ENCODE measurements around the gene SERTAD4. TPM values are rescaled to one million over a fixed set of nuclear protein-coding genes. Genes with fewer than 3 reads are reported as not detected.

The SERTAD4 gene
- total RNA-seq, 6 donors from 2014 or later = 2.0 to 11.5 (median 5.5) TPM

GRCh38 chr1:210269981-210270380 lies 37.4 kb downstream of the SERTAD4 start:
- 91 to 94% methylated on average over 4 of the region's 4 CpGs for WGBS, 2 donors
- Histone ChIP-seq H3K27ac (no peak overlapping the region), H3K36me3 (no peaks in the 10 kb centered on the region), H3K4me3 (no peak overlapping the region), H3K27me3 (no peaks in the 10 kb centered on the region), H3K9me3 (no peaks in the 10 kb centered on the region), H3K4me1 (peaks cover 0 to 4% (median 0%) of the 10 kb centered on the region in 4 donors)
- no peak for ATAC-seq (ENCODE audit: low FRiP score in 2 of 2)
- TF ChIP-seq, protein P1, sequence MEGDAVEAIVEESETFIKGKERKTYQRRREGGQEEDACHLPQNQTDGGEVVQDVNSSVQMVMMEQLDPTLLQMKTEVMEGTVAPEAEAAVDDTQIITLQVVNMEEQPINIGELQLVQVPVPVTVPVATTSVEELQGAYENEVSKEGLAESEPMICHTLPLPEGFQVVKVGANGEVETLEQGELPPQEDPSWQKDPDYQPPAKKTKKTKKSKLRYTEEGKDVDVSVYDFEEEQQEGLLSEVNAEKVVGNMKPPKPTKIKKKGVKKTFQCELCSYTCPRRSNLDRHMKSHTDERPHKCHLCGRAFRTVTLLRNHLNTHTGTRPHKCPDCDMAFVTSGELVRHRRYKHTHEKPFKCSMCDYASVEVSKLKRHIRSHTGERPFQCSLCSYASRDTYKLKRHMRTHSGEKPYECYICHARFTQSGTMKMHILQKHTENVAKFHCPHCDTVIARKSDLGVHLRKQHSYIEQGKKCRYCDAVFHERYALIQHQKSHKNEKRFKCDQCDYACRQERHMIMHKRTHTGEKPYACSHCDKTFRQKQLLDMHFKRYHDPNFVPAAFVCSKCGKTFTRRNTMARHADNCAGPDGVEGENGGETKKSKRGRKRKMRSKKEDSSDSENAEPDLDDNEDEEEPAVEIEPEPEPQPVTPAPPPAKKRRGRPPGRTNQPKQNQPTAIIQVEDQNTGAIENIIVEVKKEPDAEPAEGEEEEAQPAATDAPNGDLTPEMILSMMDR (IDR thresholded peaks at IDR 0.05) = no peak
- TF ChIP-seq POLR2AphosphoS5 (IDR thresholded peaks at IDR 0.05) (no peak), EP300 (IDR thresholded peaks at IDR 0.05) (no peak), POLR2A (IDR thresholded peaks at IDR 0.05) (no peak)
- DNase-seq = no peak

GRCh38 chr1:210272666-210273065 lies 40.1 kb downstream of the SERTAD4 start:
- Histone ChIP-seq H3K27ac (no peak overlapping the region), H3K27me3 (no peaks in the 10 kb centered on the region), H3K4me3 (no peak overlapping the region), H3K36me3 (no peaks in the 10 kb centered on the region), H3K9me3 (no peaks in the 10 kb centered on the region), H3K4me1 (no peaks in the 10 kb centered on the region)
- DNase-seq (no peak), ATAC-seq (ENCODE audit: low FRiP score in 2 of 2) (no peak)
- WGBS, 2 donors = 45 to 51% methylated on average over 4 to 6 of the region's 6 CpGs
- TF ChIP-seq POLR2AphosphoS5 (IDR thresholded peaks at IDR 0.05) (no peak), POLR2A (IDR thresholded peaks at IDR 0.05) (no peak), EP300 (IDR thresholded peaks at IDR 0.05) (no peak)
- TF ChIP-seq, protein P1 (IDR thresholded peaks at IDR 0.05) = no peak

GRCh38 chr1:210280221-210280620 lies 47.6 kb downstream of the SERTAD4 start:
- WGBS, 2 donors = 77 to 82% methylated on average over 5 of the region's 5 CpGs

GRCh38 chr1:210288116-210288515 lies 55.5 kb downstream of the SERTAD4 start:
- no peak for TF ChIP-seq EP300 (IDR thresholded peaks at IDR 0.05)
- TF ChIP-seq POLR2AphosphoS5 (IDR thresholded peaks at IDR 0.05) = no peak
- TF ChIP-seq POLR2A (IDR thresholded peaks at IDR 0.05) = no peak
- TF ChIP-seq, protein P1 (IDR thresholded peaks at IDR 0.05) = no peak
- Histone ChIP-seq H3K36me3 (no peaks in the 10 kb centered on the region), H3K27ac (no peak overlapping the region), H3K27me3 (no peaks in the 10 kb centered on the region), H3K4me1 (peaks cover 7 to 15% (median 10%) of the 10 kb centered on the region in 4 donors), H3K9me3 (no peaks in the 10 kb centered on the region), H3K4me3 (no peak overlapping the region)
- 90 to 93% methylated on average over 4 of the region's 4 CpGs for WGBS, 2 donors
- DNase-seq (no peak), ATAC-seq (ENCODE audit: low FRiP score in 2 of 2) (no peak)

More at GRCh38 chr1:210280221-210280620, 47.6 kb downstream of the SERTAD4 start:
- ATAC-seq (ENCODE audit: low FRiP score in 2 of 2) = no peak
- Histone ChIP-seq H3K9me3 (peaks cover 7 to 20% (median 14%) of the 10 kb centered on the region in 4 donors), H3K27ac (no peak overlapping the region), H3K4me3 (no peak overlapping the region), H3K36me3 (no peaks in the 10 kb centered on the region), H3K4me1 (no peaks in the 10 kb centered on the region), H3K27me3 (no peaks in the 10 kb centered on the region)
- TF ChIP-seq, protein P1 (IDR thresholded peaks at IDR 0.05) = no peak
- TF ChIP-seq EP300 (IDR thresholded peaks at IDR 0.05) (no peak), POLR2A (IDR thresholded peaks at IDR 0.05) (no peak), POLR2AphosphoS5 (IDR thresholded peaks at IDR 0.05) (no peak)
- no peak for DNase-seq

GRCh38 chr1:210289248-210289647 lies 56.7 kb downstream of the SERTAD4 start:
- Histone ChIP-seq H3K27me3 (no peaks in the 10 kb centered on the region), H3K9me3 (no peaks in the 10 kb centered on the region), H3K36me3 (no peaks in the 10 kb centered on the region), H3K4me1 (peaks cover 12 to 22% (median 15%) of the 10 kb centered on the region in 4 donors), H3K27ac (no peak overlapping the region), H3K4me3 (no peak overlapping the region)
- 68 to 83% methylated on average over 4 of the region's 4 CpGs for WGBS, 2 donors
- ATAC-seq (ENCODE audit: low FRiP score in 2 of 2) (no peak), DNase-seq (no peak)
- TF ChIP-seq POLR2AphosphoS5 (IDR thresholded peaks at IDR 0.05) (no peak), EP300 (IDR thresholded peaks at IDR 0.05) (no peak), POLR2A (IDR thresholded peaks at IDR 0.05) (no peak)
- TF ChIP-seq, protein P1 (IDR thresholded peaks at IDR 0.05) = no peak
